Measurements from ENCODE around the gene CRADD. TPM values are rescaled to one million over a fixed set of nuclear protein-coding genes. Genes with fewer than 3 reads are reported as not detected.

CRADD gene
- total RNA-seq, 1 experiment from 2014 or later: 7.6 TPM

- no peak overlapping the region for H3K4me3 Mint-ChIP-seq
- Histone ChIP-seq H3K4me2 (ENCODE audit: insufficient read depth, insufficient read length, low read length) (no peak overlapping the region), H3K9ac (ENCODE audit: extremely low read depth, insufficient read length, low read length) (no peak overlapping the region), H2BK20ac (ENCODE audit: low read depth, low read length, poor library complexity, severe bottlenecking) (no peak overlapping the region), H3K4ac (ENCODE audit: low read depth, low read length) (no peak overlapping the region), H3K18ac (ENCODE audit: insufficient read length, low read depth, low read length) (no peak overlapping the region), H3K4me1 (ENCODE audit: insufficient read depth, low read length) (0 out of 2 replicates have a peak, but pooled peaks cover 2% of the 10 kb centered on the region), H4K5ac (ENCODE audit: insufficient read length, low read depth, low read length) (no peak overlapping the region), H2AK5ac (ENCODE audit: insufficient read length, low read length) (no peak overlapping the region), H3K79me1 (ENCODE audit: insufficient read depth, low read depth, low read length, poor library complexity, severe bottlenecking) (no peaks in the 10 kb centered on the region), H3K14ac (ENCODE audit: insufficient read depth, low read length) (no peak overlapping the region), H2BK15ac (ENCODE audit: low read depth, low read length) (no peak overlapping the region), H2BK12ac (ENCODE audit: insufficient read length, low read depth, low read length) (no peak overlapping the region), H2BK5ac (ENCODE audit: insufficient read length, low read length) (no peak overlapping the region), H3K27ac (ENCODE audit: insufficient read length, low read depth, low read length) (no peak overlapping the region), H4K91ac (ENCODE audit: insufficient read length, low read depth, low read length) (no peak overlapping the region), H3K23me2 (ENCODE audit: insufficient read length, low read depth, low read length, poor library complexity, severe bottlenecking) (no peaks in the 10 kb centered on the region), H4K20me1 (ENCODE audit: control insufficient read depth, insufficient read depth, insufficient read length) (no peaks in the 10 kb centered on the region), H3K79me2 (ENCODE audit: insufficient read depth, low read length) (no peaks in the 10 kb centered on the region), H3K56ac (ENCODE audit: insufficient read length, low read depth, low read length) (no peak overlapping the region), H3K23ac (ENCODE audit: insufficient read length, low read depth, low read length) (no peak overlapping the region), H2AFZ (ENCODE audit: low read length) (no peak overlapping the region), H3T11ph (ENCODE audit: low read length) (no peak overlapping the region), H4K8ac (replicated peaks; ENCODE audit: insufficient read length, low read depth, low read length) (no peak overlapping the region), H2BK120ac (ENCODE audit: low read depth, low read length, poor library complexity, severe bottlenecking) (no peak overlapping the region), H3K9me3 (ENCODE audit: control insufficient read depth, low read depth, low read length) (no peaks in the 10 kb centered on the region), H3K27me3 (ENCODE audit: insufficient read depth, low read length) (no peaks in the 10 kb centered on the region)
- no peaks in the 10 kb centered on the region for H3K9me3 Mint-ChIP-seq
- TF ChIP-seq CTCF (conservative IDR thresholded peaks at IDR 0.05): no peak
- H3K27ac Mint-ChIP-seq: no peak overlapping the region
- peaks cover 4 to 11% of the 10 kb centered on the region in 2 experiments for H3K4me1 Mint-ChIP-seq
- DNase-seq: no peak
- H3K27me3 Mint-ChIP-seq (ENCODE audit: low read depth): no peaks in the 10 kb centered on the region
- H3K36me3 Mint-ChIP-seq (ENCODE audit: insufficient read depth in 1 of 3, low read depth in 3 of 3): no peaks in the 10 kb centered on the region
- no CpG with 5 or more reads among the region's 8 CpGs for WGBS (ENCODE audit: extremely low coverage, insufficient read length, low lambda C conversion rate)
These were observed 175.0 kb downstream of the CRADD start for GRCh38 chr12:93852173-93852591.

All from H9 (cell line).